ENCODE data around the gene LZTFL1.

DNA sequence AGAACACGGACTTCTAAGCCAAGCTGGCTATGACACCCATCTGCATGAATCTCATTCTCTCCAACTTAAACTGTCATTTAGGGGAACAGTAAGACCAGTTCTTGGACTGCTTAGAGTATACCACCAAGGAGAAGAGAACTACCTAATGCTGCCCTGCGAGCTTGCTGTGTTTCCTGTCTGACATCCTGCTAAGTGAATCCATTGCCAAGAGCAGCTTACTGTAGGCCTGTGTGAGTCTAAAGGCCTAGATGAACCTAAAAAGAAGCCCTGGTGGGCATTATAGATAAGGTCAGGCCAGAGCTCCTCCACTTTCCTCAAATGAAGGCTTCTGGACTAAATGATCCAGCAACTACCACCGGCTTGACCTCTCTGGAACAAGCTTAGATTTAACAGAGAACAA lies 15.0 kb downstream of the LZTFL1 start:
- TF ChIP-seq REST (IDR thresholded peaks at IDR 0.05; ENCODE audit: unreplicated experiment): no peak
- TF ChIP-seq, protein P1, sequence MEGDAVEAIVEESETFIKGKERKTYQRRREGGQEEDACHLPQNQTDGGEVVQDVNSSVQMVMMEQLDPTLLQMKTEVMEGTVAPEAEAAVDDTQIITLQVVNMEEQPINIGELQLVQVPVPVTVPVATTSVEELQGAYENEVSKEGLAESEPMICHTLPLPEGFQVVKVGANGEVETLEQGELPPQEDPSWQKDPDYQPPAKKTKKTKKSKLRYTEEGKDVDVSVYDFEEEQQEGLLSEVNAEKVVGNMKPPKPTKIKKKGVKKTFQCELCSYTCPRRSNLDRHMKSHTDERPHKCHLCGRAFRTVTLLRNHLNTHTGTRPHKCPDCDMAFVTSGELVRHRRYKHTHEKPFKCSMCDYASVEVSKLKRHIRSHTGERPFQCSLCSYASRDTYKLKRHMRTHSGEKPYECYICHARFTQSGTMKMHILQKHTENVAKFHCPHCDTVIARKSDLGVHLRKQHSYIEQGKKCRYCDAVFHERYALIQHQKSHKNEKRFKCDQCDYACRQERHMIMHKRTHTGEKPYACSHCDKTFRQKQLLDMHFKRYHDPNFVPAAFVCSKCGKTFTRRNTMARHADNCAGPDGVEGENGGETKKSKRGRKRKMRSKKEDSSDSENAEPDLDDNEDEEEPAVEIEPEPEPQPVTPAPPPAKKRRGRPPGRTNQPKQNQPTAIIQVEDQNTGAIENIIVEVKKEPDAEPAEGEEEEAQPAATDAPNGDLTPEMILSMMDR (conservative IDR thresholded peaks at IDR 0.05; ENCODE audit: low read depth in 2 of 2): no peak

Measured in GM23338 (cell line).